ENCODE data around the gene NUDT19. TPM values are rescaled to one million over a fixed set of nuclear protein-coding genes. Genes with fewer than 3 reads are reported as not detected.
A peak's percentile ranks its signal among the peaks of the same experiment; 100 is the strongest.
"Not testable (repeated sequence)": the region's sequence is repeated elsewhere in the genome, so short reads cannot be mapped to it uniquely, and the experiment has no call there.

Gene NUDT19
- total RNA-seq, 1 donor from 2014 or later = 13.2 TPM

DNA sequence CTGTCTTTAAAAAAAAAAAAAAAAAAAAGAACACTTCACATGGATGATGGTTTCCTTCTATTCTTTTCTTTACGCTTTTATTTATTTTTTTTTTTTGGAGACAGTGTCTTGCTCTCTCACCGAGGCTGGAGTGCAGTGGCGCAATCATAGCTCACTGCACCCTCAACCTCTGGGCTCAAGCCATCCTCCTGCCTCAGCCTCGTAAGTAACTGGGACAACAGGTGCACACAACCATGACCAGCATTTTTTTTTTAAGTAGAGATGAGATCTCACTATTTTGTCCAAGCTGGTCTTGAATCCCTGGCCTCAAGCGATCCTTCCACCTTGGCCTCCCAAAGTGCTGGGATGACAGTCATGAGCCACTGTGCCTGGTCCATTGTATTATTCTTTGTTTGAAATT, 41.0 kb upstream of the NUDT19 start:
- Mint-ChIP-seq H3K27ac (no peak overlapping the region), H3K27me3 (no peaks in the 10 kb centered on the region), H3K4me1 (ENCODE audit: low read depth) (peaks cover 4% of the 10 kb centered on the region), H3K36me3 (ENCODE audit: insufficient read depth) (peaks cover 15% of the 10 kb centered on the region), H3K9me3 (ENCODE audit: low read depth) (no peaks in the 10 kb centered on the region), H3K4me3 (ENCODE audit: low read depth) (no peak overlapping the region)
- no peak for DNase-seq (ENCODE audit: low spot score, unreplicated experiment)
- TF ChIP-seq, protein P1, sequence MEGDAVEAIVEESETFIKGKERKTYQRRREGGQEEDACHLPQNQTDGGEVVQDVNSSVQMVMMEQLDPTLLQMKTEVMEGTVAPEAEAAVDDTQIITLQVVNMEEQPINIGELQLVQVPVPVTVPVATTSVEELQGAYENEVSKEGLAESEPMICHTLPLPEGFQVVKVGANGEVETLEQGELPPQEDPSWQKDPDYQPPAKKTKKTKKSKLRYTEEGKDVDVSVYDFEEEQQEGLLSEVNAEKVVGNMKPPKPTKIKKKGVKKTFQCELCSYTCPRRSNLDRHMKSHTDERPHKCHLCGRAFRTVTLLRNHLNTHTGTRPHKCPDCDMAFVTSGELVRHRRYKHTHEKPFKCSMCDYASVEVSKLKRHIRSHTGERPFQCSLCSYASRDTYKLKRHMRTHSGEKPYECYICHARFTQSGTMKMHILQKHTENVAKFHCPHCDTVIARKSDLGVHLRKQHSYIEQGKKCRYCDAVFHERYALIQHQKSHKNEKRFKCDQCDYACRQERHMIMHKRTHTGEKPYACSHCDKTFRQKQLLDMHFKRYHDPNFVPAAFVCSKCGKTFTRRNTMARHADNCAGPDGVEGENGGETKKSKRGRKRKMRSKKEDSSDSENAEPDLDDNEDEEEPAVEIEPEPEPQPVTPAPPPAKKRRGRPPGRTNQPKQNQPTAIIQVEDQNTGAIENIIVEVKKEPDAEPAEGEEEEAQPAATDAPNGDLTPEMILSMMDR (IDR thresholded peaks at IDR 0.05; ENCODE audit: unreplicated experiment) = no peak

- H3K27ac Mint-ChIP-seq = peak overlapping the region; percentile 33
- H3K9me3 Mint-ChIP-seq (ENCODE audit: low read depth) = no peaks in the 10 kb centered on the region
- H3K4me3 Mint-ChIP-seq (ENCODE audit: low read depth) = no peak overlapping the region
- peaks cover 4% of the 10 kb centered on the region for H3K4me1 Mint-ChIP-seq (ENCODE audit: low read depth)
- peaks cover 15% of the 10 kb centered on the region for H3K36me3 Mint-ChIP-seq (ENCODE audit: insufficient read depth)
- no peaks in the 10 kb centered on the region for H3K27me3 Mint-ChIP-seq
- DNase-seq (ENCODE audit: low spot score, unreplicated experiment) = no peak
- TF ChIP-seq, protein P1 (IDR thresholded peaks at IDR 0.05; ENCODE audit: unreplicated experiment) = no peak
Observed at GRCh38 chr19:32651729-32652140, 39.9 kb upstream of the NUDT19 start.

DNA sequence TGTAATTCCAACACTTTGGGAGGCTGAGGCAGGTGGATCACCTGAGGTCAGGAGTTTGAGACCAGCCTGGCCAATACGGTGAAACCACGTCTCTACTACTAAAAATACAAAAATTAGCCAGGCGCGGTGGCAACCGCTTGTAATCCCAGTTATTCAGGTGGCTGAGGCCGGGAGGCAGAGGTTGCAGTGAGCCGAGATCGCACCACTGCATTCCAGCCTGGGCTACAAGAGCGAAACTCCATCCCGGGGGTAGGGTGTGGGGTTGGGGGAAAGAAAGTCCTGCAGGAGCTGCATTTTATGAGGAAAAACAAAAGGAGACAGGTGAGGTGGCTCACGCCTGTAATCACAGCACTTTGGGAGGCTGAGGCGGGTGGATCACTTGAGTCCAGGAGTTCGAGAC, 39.3 kb upstream of the NUDT19 start:
- peaks cover 13% of the 10 kb centered on the region for H3K36me3 Mint-ChIP-seq (ENCODE audit: insufficient read depth)
- H3K27me3 Mint-ChIP-seq; H3K27ac Mint-ChIP-seq; H3K4me3 Mint-ChIP-seq (ENCODE audit: low read depth); DNase-seq (ENCODE audit: low spot score, unreplicated experiment); H3K4me1 Mint-ChIP-seq (ENCODE audit: low read depth); H3K9me3 Mint-ChIP-seq (ENCODE audit: low read depth): not testable (repeated sequence)

DNA sequence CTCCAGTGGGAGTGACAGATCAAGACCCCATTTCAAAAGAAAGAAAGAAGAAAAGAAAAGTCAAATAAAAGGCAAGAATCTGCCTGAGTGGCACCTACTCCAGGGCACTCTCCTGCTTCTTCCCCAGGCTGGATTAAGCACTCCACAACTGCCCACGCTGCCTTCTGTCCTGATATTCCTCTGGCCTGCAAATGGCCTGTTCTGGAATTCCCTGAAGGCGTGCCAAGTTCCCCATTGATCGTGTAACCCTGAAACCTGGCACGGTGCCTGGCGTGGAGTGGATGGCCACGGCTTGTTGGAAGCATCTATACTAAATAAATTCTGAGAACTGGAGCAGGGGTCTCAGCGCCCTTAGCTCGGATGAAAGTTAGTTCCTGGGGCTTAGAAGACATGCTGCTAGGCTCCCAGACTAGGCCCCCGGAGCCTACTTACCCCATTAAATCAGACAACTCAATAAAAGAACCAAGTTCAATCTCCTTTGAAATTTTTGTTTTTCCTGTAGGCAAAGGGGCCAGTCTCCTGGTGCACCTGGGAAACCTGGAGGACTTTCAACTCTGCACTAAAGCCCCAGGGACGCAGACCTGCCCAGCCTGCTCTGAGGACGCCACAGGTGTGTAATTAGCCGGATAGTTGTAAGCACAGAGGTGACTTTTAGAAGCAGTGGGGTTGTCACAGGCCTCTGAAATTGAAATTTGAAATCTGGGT, 38.6 kb upstream of the NUDT19 start:
- TF ChIP-seq, protein P1 (IDR thresholded peaks at IDR 0.05; ENCODE audit: unreplicated experiment) = no peak
- H3K4me3 Mint-ChIP-seq (ENCODE audit: low read depth) = no peak overlapping the region
- H3K9me3 Mint-ChIP-seq (ENCODE audit: low read depth) = no peaks in the 10 kb centered on the region
- no peak for DNase-seq (ENCODE audit: low spot score, unreplicated experiment)
- no peaks in the 10 kb centered on the region for H3K27me3 Mint-ChIP-seq
- H3K36me3 Mint-ChIP-seq (ENCODE audit: insufficient read depth) = peaks cover 10% of the 10 kb centered on the region
- no peak overlapping the region for H3K27ac Mint-ChIP-seq
- H3K4me1 Mint-ChIP-seq (ENCODE audit: low read depth) = peaks cover 4% of the 10 kb centered on the region

GRCh38 chr19:32653599-32653915, 38.1 kb upstream of the NUDT19 start:
- no peaks in the 10 kb centered on the region for H3K9me3 Mint-ChIP-seq (ENCODE audit: low read depth)
- DNase-seq (ENCODE audit: low spot score, unreplicated experiment) = no peak
- H3K4me3 Mint-ChIP-seq (ENCODE audit: low read depth) = no peak overlapping the region
- H3K27ac Mint-ChIP-seq = no peak overlapping the region
- no peaks in the 10 kb centered on the region for H3K27me3 Mint-ChIP-seq
- H3K36me3 Mint-ChIP-seq (ENCODE audit: insufficient read depth) = peaks cover 7% of the 10 kb centered on the region
- peaks cover 4% of the 10 kb centered on the region for H3K4me1 Mint-ChIP-seq (ENCODE audit: low read depth)
- TF ChIP-seq, protein P1 (IDR thresholded peaks at IDR 0.05; ENCODE audit: unreplicated experiment) = no peak

- not testable (repeated sequence) for H3K9me3 Mint-ChIP-seq (ENCODE audit: low read depth); H3K4me1 Mint-ChIP-seq (ENCODE audit: low read depth); H3K4me3 Mint-ChIP-seq (ENCODE audit: low read depth); H3K27ac Mint-ChIP-seq; H3K36me3 Mint-ChIP-seq (ENCODE audit: insufficient read depth); DNase-seq (ENCODE audit: low spot score, unreplicated experiment); H3K27me3 Mint-ChIP-seq
Observed at GRCh38 chr19:32656379-32656778, 35.2 kb upstream of the NUDT19 start.
